Coronary artery (tissue), 2 donors: ENCODE measurements around the gene PLET1.

Experiments
- DNase-seq: peaks from one replicate; pipeline ENCODE4 v3.0.0-alpha.2; 2017; ENCODE audit warnings: low spot score
- H3K27ac ChIP-seq, 2 donors: fragments of 200-600 bp; sonication (generic); one replicate each; pipeline ENCODE4 v1.5.1; 2016 to 2019
- H3K4me3 ChIP-seq: fragments of 200-600 bp; sonication (generic); 2 replicates; pipeline ENCODE4 v1.5.1; 2016; ENCODE audit warnings: mild to moderate bottlenecking, moderate library complexity
- TF ChIP-seq, protein P1 (sequence below): fragments of 200-600 bp; sonication (generic); IDR thresholded peaks from one replicate; pipeline ENCODE4 v1.5.1; 2019; ENCODE audit warnings: antibody characterized with exemption

PLET1 gene

DNA sequence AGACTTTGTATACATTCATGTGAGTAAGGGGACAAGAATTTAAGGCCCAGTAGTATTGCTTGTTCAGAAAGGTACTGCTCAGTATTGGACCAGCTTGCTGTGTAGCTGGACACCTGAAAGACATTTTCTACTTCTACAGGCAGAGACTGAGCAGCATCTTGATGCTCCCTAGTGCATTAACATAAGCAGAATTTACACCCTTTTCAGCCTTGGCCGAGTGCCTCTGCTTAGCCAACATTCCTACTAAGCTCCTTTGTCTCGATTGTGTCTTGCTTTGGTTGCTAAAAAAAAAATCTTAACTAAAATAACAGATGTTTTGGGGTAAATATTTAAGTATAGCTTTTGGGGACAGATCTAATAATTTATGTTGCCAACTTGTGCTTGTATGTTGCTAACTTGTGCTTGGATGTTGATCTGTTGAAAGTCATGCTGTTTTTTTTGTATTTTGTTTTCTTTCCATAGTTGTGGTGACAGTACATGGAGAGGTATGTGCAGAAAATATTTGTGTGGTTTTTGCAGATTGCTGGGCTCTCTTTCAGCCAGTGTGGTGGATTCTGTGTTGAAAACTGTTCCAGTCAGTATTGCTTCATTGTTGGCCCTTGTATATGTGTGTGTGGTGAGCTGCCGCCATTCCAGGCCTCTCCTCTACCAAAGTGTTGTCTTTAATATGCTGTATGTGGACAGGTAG is 30.8 kb downstream of the PLET1 start:
- DNase-seq, result no peak
- no peak overlapping the region for H3K4me3 ChIP-seq
- TF ChIP-seq, protein P1, sequence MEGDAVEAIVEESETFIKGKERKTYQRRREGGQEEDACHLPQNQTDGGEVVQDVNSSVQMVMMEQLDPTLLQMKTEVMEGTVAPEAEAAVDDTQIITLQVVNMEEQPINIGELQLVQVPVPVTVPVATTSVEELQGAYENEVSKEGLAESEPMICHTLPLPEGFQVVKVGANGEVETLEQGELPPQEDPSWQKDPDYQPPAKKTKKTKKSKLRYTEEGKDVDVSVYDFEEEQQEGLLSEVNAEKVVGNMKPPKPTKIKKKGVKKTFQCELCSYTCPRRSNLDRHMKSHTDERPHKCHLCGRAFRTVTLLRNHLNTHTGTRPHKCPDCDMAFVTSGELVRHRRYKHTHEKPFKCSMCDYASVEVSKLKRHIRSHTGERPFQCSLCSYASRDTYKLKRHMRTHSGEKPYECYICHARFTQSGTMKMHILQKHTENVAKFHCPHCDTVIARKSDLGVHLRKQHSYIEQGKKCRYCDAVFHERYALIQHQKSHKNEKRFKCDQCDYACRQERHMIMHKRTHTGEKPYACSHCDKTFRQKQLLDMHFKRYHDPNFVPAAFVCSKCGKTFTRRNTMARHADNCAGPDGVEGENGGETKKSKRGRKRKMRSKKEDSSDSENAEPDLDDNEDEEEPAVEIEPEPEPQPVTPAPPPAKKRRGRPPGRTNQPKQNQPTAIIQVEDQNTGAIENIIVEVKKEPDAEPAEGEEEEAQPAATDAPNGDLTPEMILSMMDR, result no peak
- H3K27ac ChIP-seq, result no peak overlapping the region

DNA sequence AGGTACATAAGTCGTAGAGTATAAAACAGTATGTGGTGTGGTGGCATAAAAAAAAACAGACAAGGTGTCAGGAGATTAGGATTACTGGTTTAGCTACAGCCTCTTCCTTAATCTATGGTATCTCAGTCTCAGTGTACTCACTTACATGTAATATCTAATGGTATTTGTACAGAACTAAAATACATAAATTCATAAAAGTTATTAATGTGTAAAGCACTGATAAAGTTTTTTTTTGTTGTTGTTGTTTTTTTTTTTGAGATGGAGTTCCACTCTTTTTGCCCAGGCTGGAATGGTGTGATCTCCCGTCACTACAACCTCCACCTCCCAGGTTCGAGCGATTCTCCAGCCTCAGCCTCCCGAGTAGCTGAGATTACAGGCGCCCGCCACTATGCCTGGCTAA is 31.5 kb downstream of the PLET1 start:
- H3K27ac ChIP-seq, result no peak overlapping the region
- H3K4me3 ChIP-seq, result no peak overlapping the region
- DNase-seq, result no peak
- TF ChIP-seq, protein P1, result no peak

DNA sequence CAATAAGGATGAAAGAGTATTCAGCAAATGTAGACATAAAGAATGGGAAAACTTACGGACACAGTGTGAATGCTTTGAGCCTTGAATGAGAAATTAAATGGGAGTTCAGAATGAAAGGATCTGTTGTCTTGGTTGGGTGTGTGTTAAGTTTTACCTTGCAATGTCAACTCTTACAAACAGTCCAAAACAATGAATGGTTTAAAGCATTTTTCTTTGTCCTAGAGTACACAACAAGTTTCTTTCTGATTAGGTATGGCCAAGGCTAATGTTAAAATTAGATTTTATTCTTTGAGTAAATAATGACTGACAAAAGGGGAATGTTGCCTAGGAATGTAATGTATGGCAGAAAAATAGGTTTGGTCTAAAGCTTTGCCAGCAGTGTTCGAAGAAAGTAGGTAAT is 32.0 kb downstream of the PLET1 start:
- H3K4me3 ChIP-seq, result no peak overlapping the region
- DNase-seq, result no peak
- TF ChIP-seq, protein P1, result no peak
- H3K27ac ChIP-seq, result no peak overlapping the region

DNA sequence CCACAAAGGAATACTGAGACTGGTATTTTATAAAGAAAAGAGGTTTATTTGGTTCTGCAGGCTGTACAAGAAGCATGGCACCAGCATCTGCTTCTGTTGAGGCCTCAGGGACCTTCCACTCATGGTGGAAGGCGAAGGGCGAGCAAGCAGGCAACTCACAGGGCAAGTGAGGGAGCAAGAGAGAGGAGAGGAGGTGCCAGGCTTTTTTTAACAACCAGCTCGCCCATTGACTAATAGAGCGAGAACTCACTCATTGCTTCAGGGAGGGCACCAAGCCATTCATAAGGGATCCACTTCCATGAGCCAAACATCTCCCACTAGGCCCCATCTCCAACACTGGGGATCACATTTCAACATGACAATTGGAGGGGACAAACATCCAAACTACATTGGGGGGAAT is 33.2 kb downstream of the PLET1 start:
- peak overlapping the region; percentile 91 for H3K4me3 ChIP-seq
- DNase-seq, result no peak
- no peak overlapping the region for H3K27ac ChIP-seq
- TF ChIP-seq, protein P1, result no peak

DNA sequence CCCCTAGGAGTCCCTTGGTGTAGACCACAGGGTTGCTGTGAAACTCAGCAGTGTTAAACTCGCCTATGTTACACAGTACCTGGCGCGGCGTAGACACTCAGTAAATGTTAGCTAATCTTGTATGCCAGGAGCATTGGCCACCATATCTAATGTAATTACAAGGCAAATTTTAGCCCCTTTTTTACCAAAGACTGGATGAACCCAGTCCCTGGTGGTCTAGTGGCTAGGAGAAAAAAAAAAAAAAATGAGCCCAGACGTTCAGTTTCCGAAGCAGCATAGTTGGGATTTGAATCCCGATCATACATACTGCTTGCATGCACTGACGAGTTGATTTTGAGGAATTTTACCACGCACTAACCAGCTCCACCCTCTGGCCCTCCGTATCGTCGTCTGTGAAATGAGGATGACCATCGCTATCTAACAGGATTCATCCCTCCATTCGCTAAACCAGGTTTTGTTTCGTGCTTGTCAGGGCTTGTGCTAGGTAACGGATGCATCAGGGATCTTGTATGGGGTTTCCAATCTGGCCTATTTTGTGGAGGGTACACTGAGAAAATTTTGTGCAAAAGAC is 33.7 kb downstream of the PLET1 start:
- no peak for DNase-seq
- H3K4me3 ChIP-seq, result peak overlapping the region; percentile 91
- H3K27ac ChIP-seq, result peak overlapping the region; percentile 87 to 95
- TF ChIP-seq, protein P1, result no peak

DNA sequence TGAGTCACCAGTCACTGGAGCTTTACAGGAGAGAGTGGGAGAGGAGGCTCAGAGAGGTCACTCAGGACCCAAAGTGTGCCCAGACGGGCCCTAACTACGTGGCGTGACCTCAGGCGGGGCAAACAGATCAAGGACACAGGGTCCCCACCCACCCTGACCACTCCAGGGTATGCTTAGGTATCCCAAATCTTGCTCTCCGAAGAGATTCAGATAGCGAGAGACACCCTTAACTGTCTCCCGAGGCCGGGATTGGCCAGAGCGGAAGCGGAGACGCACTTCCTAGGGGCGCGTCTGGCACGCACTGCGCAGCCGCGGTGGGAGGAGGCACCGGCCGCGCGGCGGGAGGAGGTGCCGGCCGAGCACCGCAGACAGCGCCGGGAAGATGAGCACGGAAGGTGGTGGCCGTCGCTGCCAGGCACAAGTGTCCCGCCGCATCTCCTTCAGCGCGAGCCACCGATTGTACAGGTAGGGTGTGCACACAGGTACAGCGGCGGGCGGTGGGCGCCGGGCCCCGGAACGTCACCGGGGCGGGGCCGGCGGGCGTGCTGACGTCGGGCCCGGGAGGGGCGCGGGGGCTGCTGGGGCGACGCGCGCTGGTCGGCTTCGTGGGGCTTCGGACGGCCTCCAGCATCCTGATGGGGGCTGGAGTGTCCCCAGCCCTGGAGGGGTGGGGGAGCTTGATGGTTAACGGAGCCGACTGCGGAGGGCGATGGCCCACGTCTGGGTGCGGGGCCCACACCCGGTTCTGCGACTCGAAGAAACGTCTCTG is 34.4 kb downstream of the PLET1 start, which contains the start of gene PTS:
PTS (plus strand) TSS at position 367 of the 769 bp plus-strand sequence; CDS start at position 383, 16 bp downstream.
- TF ChIP-seq, protein P1, result no peak
- Histone ChIP-seq H3K4me3 (peak within 1 kb of the TSS; percentile 91), H3K27ac (peak within 1 kb of the TSS; percentile 87 to 95)
- DNase-seq, result peak; percentile 91
